Ectodermal cell (in vitro differentiated cells): ENCODE results near the gene RAB25.
A peak's percentile ranks its signal among the peaks of the same experiment; 100 is the strongest.
"Not testable (repeated sequence)": the region's sequence is repeated elsewhere in the genome, so short reads cannot be mapped to it uniquely, and the experiment has no call there.

Experiments used
- H3K27ac ChIP-seq: 2 replicates; pipeline ENCODE4 v1.7.0; 2013; ENCODE audit warnings: mild to moderate bottlenecking, low read depth, low read length; ENCODE audit not compliant: insufficient read depth, poor library complexity, severe bottlenecking
- H3K27me3 ChIP-seq: 2 replicates; pipeline ENCODE4 v1.7.0; 2013; ENCODE audit warnings: mild to moderate bottlenecking, low read length; ENCODE audit not compliant: insufficient read depth, control insufficient read depth, poor library complexity, severe bottlenecking
- H3K36me3 ChIP-seq: one replicate; pipeline ENCODE4 v1.7.0; 2013; ENCODE audit warnings: low read length; ENCODE audit not compliant: control insufficient read depth, insufficient read depth
- H3K4me1 ChIP-seq: one replicate; pipeline ENCODE4 v1.7.0; 2013; ENCODE audit warnings: low read length; ENCODE audit not compliant: control insufficient read depth, insufficient read depth
- H3K4me3 ChIP-seq: 2 replicates; pipeline ENCODE4 v1.7.0; 2013; ENCODE audit warnings: low read depth, low read length, control low read depth; ENCODE audit not compliant: insufficient read depth
- H3K9me3 ChIP-seq: 2 replicates; pipeline ENCODE4 v1.7.0; 2013; ENCODE audit warnings: mild to moderate bottlenecking, low read length, moderate library complexity; ENCODE audit not compliant: control insufficient read depth
- WGBS, 2 experiments: methylation state at CpG; one replicate each; pipeline ENCODE4 v1.1.7; 2013; ENCODE audit warnings: missing lambda C conversion rate in 2 of 2; 5-methylcytosine and 5-hydroxymethylcytosine counted together

RAB25 gene

GRCh38 chr1:156114919-156115513, 54.1 kb downstream of the RAB25 start:
- Histone ChIP-seq H3K36me3 (no peaks in the 10 kb centered on the region), H3K9me3 (no peaks in the 10 kb centered on the region), H3K27me3 (peaks cover 12% of the 10 kb centered on the region), H3K4me1 (peaks cover 30% of the 10 kb centered on the region), H3K4me3 (peak overlapping the region; percentile 48), H3K27ac (no peak overlapping the region)
- WGBS, 2 experiments, result 2% methylated on average over 49 of the region's 49 CpGs

- Histone ChIP-seq H3K27ac (no peak overlapping the region), H3K4me1 (peaks cover 30% of the 10 kb centered on the region), H3K36me3 (no peaks in the 10 kb centered on the region), H3K27me3 (peaks cover 12% of the 10 kb centered on the region), H3K9me3 (no peaks in the 10 kb centered on the region), H3K4me3 (peak overlapping the region; percentile 48)
- WGBS, 2 experiments, result 21 to 23% methylated on average over 19 of the region's 19 CpGs
These were observed 54.8 kb downstream of the RAB25 start for GRCh38 chr1:156115514-156116374.

- peaks cover 30% of the 10 kb centered on the region for H3K4me1 ChIP-seq
- not testable (repeated sequence) for H3K36me3 ChIP-seq, H3K27ac ChIP-seq, H3K4me3 ChIP-seq, H3K9me3 ChIP-seq
- H3K27me3 ChIP-seq, result peaks cover 12% of the 10 kb centered on the region
- WGBS, 2 experiments, result 90 to 95% methylated on average over 5 of the region's 5 CpGs
These were observed 55.8 kb downstream of the RAB25 start for GRCh38 chr1:156116731-156117130.

- H3K27ac ChIP-seq, result no peak overlapping the region
- no peak overlapping the region for H3K4me3 ChIP-seq
- H3K4me1 ChIP-seq, result peaks cover 35% of the 10 kb centered on the region
- H3K36me3 ChIP-seq, result no peaks in the 10 kb centered on the region
- H3K27me3 ChIP-seq, result peaks cover 12% of the 10 kb centered on the region
- WGBS, 2 experiments, result 89 to 93% methylated on average over 13 of the region's 13 CpGs
- no peaks in the 10 kb centered on the region for H3K9me3 ChIP-seq
These were observed 56.6 kb downstream of the RAB25 start for GRCh38 chr1:156117414-156118176.

- peaks cover 36% of the 10 kb centered on the region for H3K4me1 ChIP-seq
- 91 to 94% methylated on average over 8 of the region's 8 CpGs for WGBS, 2 experiments
These were observed 57.4 kb downstream of the RAB25 start for GRCh38 chr1:156118177-156118868.

GRCh38 chr1:156119503-156120209, 58.7 kb downstream of the RAB25 start:
- Histone ChIP-seq H3K4me3 (no peak overlapping the region), H3K27ac (no peak overlapping the region), H3K4me1 (peaks cover 36% of the 10 kb centered on the region), H3K9me3 (no peaks in the 10 kb centered on the region), H3K36me3 (no peaks in the 10 kb centered on the region), H3K27me3 (peaks cover 11% of the 10 kb centered on the region)
- WGBS, 2 experiments, result 94 to 95% methylated on average over 3 of the region's 3 CpGs

More at GRCh38 chr1:156118177-156118868, 57.4 kb downstream of the RAB25 start:
- H3K36me3 ChIP-seq, result no peaks in the 10 kb centered on the region
- H3K27ac ChIP-seq, result no peak overlapping the region
- H3K4me3 ChIP-seq, result no peak overlapping the region
- H3K9me3 ChIP-seq, result no peaks in the 10 kb centered on the region
- peaks cover 12% of the 10 kb centered on the region for H3K27me3 ChIP-seq
